Prostate gland (tissue), 2 donors: ENCODE results near the gene CRISPLD2. TPM values are rescaled to one million over a fixed set of nuclear protein-coding genes. Genes with fewer than 3 reads are reported as not detected.
A peak's percentile ranks its signal among the peaks of the same experiment; 100 is the strongest.
"Not testable (repeated sequence)": the region's sequence is repeated elsewhere in the genome, so short reads cannot be mapped to it uniquely, and the experiment has no call there.

Experiments
- DNase-seq: peaks from one replicate; pipeline ENCODE4 v3.0.0-alpha.2; 2019; ENCODE audit warnings: low spot score
- H3K27ac ChIP-seq, 2 donors: fragments of 200-600 bp; sonication (generic); 2 replicates each; pipeline ENCODE4 v1.5.1; 2017 to 2019
- H3K27me3 ChIP-seq: fragments of 200-600 bp; sonication (generic); replicated peaks from 2 replicates; pipeline ENCODE4 v1.5.1; 2019; ENCODE audit not compliant: insufficient read depth
- H3K36me3 ChIP-seq, 2 donors: fragments of 200-600 bp; sonication (generic); 1 replicate in 1 of 2; 2 replicates in 1 of 2; pipeline versions ENCODE4 v1.5.1 to v1.8.1; 2017 to 2019
- H3K4me1 ChIP-seq: fragments of 200-600 bp; sonication (generic); replicated peaks from 2 replicates; pipeline ENCODE4 v1.5.1; 2019
- H3K4me3 ChIP-seq, 2 donors: fragments of 200-600 bp; sonication (generic); 2 replicates each; pipeline ENCODE4 v1.5.1; 2017 to 2019
- H3K9me3 ChIP-seq: fragments of 200-600 bp; sonication (generic); 2 replicates; pipeline ENCODE4 v1.5.1; 2017
- POLR2A ChIP-seq: fragments of 450-650 bp; IDR thresholded peaks from one replicate; pipeline ENCODE4 v1.6.1; 2016; ENCODE audit warnings: antibody characterized with exemption, mild to moderate bottlenecking
- POLR2AphosphoS5 ChIP-seq: sonication (generic); formaldehyde crosslinking; IDR thresholded peaks from one replicate; pipeline ENCODE4 v1.6.1; 2017; ENCODE audit warnings: antibody characterized with exemption
- WGBS: methylation state at CpG from one replicate; pipeline ENCODE4 v1.1.5; 2018; 5-methylcytosine and 5-hydroxymethylcytosine counted together
- intact Hi-C: fragments of 100-400 bp; cut with DNase I; formaldehyde crosslinking; loops from one replicate; pipeline ENCODE4 v1.14.2; 2022
- total RNA-seq, 2 donors: library from RNA; depleted of rRNA; stranded (reverse); fragments of >200 nt; gene quantifications; one replicate each; pipeline ENCODE4 v1.1.0, GENCODE V29; 2016
- TF ChIP-seq, protein P1 (sequence below), 4 experiments: fragments of 200-600 bp in 2 of 4; fragments of 450-650 bp in 2 of 4; sonication (generic) in 2 of 4; IDR thresholded peaks; 1 replicate in 3 of 4; 2 replicates in 1 of 4; pipeline ENCODE4 v1.5.1; 2016 to 2019; ENCODE audit warnings: antibody characterized with exemption in 4 of 4, mild to moderate bottlenecking in 2 of 4, moderate library complexity in 2 of 4

Gene CRISPLD2
- total RNA-seq, 2 donors from 2014 or later = 186 to 226 TPM

DNA sequence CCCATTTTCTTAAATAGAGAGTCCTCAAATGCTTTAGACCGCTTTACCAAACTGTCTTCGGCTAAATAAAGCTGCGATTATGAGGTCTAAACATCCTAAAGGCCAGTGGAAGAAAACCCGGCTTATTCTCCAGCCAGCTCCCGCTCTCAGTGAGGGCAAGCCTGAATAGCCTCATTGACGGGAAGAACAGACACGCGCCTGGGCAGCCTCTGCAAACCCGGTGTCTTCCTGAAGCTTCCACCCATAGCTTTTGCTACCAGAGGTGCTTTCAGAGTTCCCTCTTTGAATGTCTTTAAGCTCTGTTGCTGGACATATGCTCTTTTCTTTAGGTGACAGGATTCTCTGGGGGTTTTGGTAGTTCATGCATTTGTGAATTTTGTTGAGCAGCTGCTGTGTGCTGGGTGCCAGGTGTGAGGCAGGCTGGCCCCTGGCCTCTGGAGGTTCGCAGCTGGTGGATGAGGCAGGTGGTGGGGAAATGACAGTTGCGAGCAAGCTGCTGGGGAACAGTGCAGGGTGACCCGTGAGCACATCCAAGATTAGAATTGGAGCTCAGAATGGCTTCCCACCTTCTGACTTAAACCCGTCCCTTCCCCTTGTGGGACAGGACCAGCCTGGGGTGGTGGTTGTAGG is 44.7 kb downstream of the CRISPLD2 start:
- Histone ChIP-seq H3K4me1 (peaks cover 6% of the 10 kb centered on the region), H3K4me3 (no peak overlapping the region), H3K9me3 (no peaks in the 10 kb centered on the region), H3K27ac (peak overlapping the region; percentile 14 to 29), H3K36me3 (peaks cover 0 to 11% of the 10 kb centered on the region in 2 donors), H3K27me3 (no peaks in the 10 kb centered on the region)
- DNase-seq = no peak
- no peak for TF ChIP-seq POLR2A
- TF ChIP-seq POLR2AphosphoS5 = no peak
- TF ChIP-seq, protein P1, sequence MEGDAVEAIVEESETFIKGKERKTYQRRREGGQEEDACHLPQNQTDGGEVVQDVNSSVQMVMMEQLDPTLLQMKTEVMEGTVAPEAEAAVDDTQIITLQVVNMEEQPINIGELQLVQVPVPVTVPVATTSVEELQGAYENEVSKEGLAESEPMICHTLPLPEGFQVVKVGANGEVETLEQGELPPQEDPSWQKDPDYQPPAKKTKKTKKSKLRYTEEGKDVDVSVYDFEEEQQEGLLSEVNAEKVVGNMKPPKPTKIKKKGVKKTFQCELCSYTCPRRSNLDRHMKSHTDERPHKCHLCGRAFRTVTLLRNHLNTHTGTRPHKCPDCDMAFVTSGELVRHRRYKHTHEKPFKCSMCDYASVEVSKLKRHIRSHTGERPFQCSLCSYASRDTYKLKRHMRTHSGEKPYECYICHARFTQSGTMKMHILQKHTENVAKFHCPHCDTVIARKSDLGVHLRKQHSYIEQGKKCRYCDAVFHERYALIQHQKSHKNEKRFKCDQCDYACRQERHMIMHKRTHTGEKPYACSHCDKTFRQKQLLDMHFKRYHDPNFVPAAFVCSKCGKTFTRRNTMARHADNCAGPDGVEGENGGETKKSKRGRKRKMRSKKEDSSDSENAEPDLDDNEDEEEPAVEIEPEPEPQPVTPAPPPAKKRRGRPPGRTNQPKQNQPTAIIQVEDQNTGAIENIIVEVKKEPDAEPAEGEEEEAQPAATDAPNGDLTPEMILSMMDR (IDR thresholded peaks at IDR 0.05) = no peak
- WGBS = 85% methylated on average over 13 of the region's 13 CpGs
- intact Hi-C loops = no loop called here

DNA sequence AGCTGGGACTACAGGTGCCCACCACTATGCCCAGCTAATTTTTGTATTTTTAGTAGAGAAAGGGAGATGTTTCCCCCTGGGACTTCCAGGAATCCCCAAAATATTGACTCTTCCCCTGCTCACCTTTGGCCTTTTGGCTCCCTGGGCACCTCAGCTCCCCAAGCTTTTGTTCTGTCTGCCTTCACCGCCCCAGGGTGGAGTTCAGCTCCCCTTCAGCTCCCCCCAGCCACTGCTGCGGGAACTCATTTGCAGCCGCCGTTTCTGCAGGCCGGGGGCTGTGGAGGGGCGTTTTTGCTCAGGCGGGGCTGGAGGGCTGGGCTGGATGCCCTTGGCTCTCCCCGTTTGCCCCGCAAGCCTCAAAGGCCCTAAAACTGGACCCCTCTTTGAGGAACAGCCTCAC is 47.9 kb downstream of the CRISPLD2 start:
- no peak for DNase-seq
- Histone ChIP-seq H3K36me3 (peaks cover 0 to 8% of the 10 kb centered on the region in 2 donors), H3K4me1 (peaks cover 6% of the 10 kb centered on the region), H3K9me3 (no peaks in the 10 kb centered on the region), H3K4me3 (no peak overlapping the region), H3K27me3 (no peaks in the 10 kb centered on the region), H3K27ac (peak overlapping the region; percentile 19 to 62)
- WGBS = 71% methylated on average over 9 of the region's 9 CpGs
- TF ChIP-seq, protein P1 (IDR thresholded peaks at IDR 0.05) = no peak
- TF ChIP-seq POLR2A = no peak
- TF ChIP-seq POLR2AphosphoS5 = no peak
- intact Hi-C loops = no loop called here

DNA sequence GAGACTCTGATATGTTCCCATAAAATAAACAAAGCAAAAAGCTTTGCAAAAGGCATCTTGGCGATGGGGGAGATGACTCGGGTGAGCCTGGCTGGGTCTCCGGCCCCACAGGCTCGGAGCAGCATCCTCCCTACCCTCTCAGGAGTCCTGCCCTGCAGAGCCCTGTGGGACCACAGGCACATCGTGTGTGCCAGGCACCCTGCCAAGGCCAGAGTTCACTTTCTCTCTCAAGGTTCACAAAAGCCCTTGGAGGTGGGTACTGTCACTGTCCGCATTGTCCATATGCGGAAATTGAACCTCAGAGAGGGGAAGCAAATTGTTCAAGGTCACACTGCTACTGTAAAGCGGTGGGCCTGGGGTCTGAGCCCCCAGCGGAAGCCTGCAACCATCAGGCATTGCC is 48.5 kb downstream of the CRISPLD2 start:
- no peak overlapping the region for H3K4me3 ChIP-seq
- intact Hi-C loops = no loop called here

DNA sequence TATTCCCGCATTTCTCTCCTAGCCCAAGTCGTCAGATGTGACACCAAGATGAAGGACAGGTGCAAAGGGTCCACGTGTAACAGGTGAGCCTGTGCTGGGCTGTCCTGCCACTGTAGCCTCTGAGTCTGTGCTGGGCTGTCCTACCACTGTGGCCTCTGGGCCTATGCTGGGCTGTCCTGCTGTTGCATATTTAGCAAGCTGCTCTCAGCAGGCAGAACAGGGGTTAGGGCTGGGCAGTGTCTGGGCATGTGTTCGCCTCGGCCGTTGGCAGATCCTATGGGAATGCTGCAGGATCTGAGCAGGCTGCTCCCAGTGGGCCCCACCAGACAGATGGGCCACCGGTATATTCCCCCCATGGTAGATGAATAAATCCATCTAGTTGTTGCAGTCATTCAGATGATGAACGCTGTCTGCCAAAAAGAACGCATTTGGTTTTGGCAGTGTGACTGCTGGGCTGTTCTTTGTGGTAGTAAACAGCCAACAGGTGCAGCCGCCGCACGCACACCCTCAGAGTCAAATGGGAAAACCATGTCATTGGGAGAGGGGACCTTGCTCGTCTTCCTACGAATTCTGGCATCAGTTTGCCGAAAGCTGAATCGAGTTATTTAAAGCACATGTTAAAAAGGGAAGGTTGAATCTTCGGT is 49.2 kb downstream of the CRISPLD2 start:
- TF ChIP-seq, protein P1 (IDR thresholded peaks at IDR 0.05) = no peak
- TF ChIP-seq POLR2A = no peak
- TF ChIP-seq POLR2AphosphoS5 = no peak
- 88% methylated on average over 17 of the region's 17 CpGs for WGBS

More for the DNA sequence above, 48.5 kb downstream of the CRISPLD2 start:
- 60% methylated on average over 9 of the region's 9 CpGs for WGBS
- H3K27ac ChIP-seq = peak overlapping the region; percentile 19 to 62
- H3K4me1 ChIP-seq = peaks cover 6% of the 10 kb centered on the region
- no peaks in the 10 kb centered on the region for H3K27me3 ChIP-seq
- TF ChIP-seq POLR2AphosphoS5 (no peak), POLR2A (no peak)
- TF ChIP-seq, protein P1 (IDR thresholded peaks at IDR 0.05) = no peak
- H3K36me3 ChIP-seq = peaks cover 0 to 10% of the 10 kb centered on the region in 2 donors
- H3K9me3 ChIP-seq = no peaks in the 10 kb centered on the region
- no peak for DNase-seq

DNA sequence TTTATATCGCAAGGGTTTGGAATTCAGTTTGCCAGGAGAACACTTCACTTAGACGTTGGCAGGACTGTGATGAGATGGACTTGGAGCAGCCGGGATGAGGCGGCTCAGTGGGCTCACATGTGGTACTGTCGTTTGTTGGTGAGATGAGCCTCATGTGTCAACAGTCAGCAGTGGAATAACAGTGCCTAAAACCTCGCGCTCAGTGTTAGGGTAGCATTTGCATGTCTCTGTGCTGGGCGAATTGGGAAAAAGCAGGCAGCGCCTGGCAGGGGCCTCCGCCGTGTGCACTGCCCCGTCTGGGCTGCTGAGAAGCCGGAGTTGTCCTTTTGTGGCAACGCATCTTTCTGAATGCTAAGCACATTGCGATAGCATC is 49.7 kb downstream of the CRISPLD2 start:
- 89% methylated on average over 15 of the region's 15 CpGs for WGBS
- Histone ChIP-seq H3K27me3 (no peaks in the 10 kb centered on the region), H3K9me3 (no peaks in the 10 kb centered on the region), H3K4me1 (peaks cover 6% of the 10 kb centered on the region), H3K4me3 (no peak overlapping the region), H3K27ac (peak overlapping the region in 1 of 2 donors; percentile 62), H3K36me3 (peaks cover 0 to 10% of the 10 kb centered on the region in 2 donors)
- no peak for TF ChIP-seq POLR2AphosphoS5
- TF ChIP-seq, protein P1 (IDR thresholded peaks at IDR 0.05) = no peak
- intact Hi-C loops = no loop called here
- no peak for DNase-seq

More for the DNA sequence above, 49.2 kb downstream of the CRISPLD2 start:
- intact Hi-C loops = no loop called here
- peaks cover 6% of the 10 kb centered on the region for H3K4me1 ChIP-seq
- H3K36me3 ChIP-seq = peaks cover 0 to 10% of the 10 kb centered on the region in 2 donors
- H3K4me3 ChIP-seq = no peak overlapping the region
- no peaks in the 10 kb centered on the region for H3K9me3 ChIP-seq
- peak overlapping the region in 1 of 2 donors; percentile 62 for H3K27ac ChIP-seq
- H3K27me3 ChIP-seq = no peaks in the 10 kb centered on the region
- DNase-seq = no peak

DNA sequence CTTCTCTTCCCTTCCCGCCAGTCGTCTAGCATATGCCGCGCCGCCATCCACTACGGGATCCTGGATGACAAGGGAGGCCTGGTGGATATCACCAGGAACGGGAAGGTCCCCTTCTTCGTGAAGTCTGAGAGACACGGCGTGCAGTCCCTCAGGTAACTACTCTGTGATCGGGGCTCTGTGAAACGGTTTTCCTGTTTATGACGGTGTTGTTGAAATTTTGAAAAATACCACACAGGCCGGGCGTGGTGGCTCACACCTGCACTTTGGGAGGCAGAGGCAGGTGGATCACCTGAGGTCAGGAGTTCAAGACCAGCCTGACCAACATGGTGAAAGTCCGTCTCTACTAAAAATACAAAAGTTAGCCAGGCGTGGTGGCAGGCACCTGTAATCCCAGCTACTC is 53.2 kb downstream of the CRISPLD2 start:
- H3K27ac ChIP-seq, H3K4me1 ChIP-seq, H3K9me3 ChIP-seq, H3K27me3 ChIP-seq, H3K36me3 ChIP-seq, intact Hi-C loops, DNase-seq, H3K4me3 ChIP-seq: not testable (repeated sequence)
- WGBS = 93% methylated on average over 17 of the region's 17 CpGs
